ENCODE results near the gene RAC2. TPM values are rescaled to one million over a fixed set of nuclear protein-coding genes. Genes with fewer than 3 reads are reported as not detected.

The RAC2 gene
- total and polyA plus RNA-seq, 2 of the 8 experiments (the other 6 are each of a cell fraction or from before 2014, with no cell fraction given), result 2.3 to 4.3 TPM

- no peak for TF ChIP-seq NANOG (IDR thresholded peaks at IDR 0.05; ENCODE audit: insufficient read depth, low read depth, low read length, poor library complexity, severe bottlenecking)
- TF ChIP-seq GABPA (IDR thresholded peaks at IDR 0.05; ENCODE audit: borderline replicate concordance, insufficient read depth, low read length), result no peak
These were observed 3.1 kb downstream of the RAC2 start (continued) for GRCh38 chr22:37240941-37241320.
